ENCODE data around the gene AKTIP. TPM values are rescaled to one million over a fixed set of nuclear protein-coding genes. Genes with fewer than 3 reads are reported as not detected.
A peak's percentile ranks its signal among the peaks of the same experiment; 100 is the strongest.

The AKTIP gene
- total RNA-seq, 1 donor from 2014 or later: 87.9 TPM

GRCh38 chr16:53494636-53495035 lies 8.4 kb downstream of the AKTIP start:
- intact Hi-C loops (cut with DNase I): no loop called here
- ATAC-seq (ENCODE audit: poor library complexity) (no peak), DNase-seq (no peak)

DNA sequence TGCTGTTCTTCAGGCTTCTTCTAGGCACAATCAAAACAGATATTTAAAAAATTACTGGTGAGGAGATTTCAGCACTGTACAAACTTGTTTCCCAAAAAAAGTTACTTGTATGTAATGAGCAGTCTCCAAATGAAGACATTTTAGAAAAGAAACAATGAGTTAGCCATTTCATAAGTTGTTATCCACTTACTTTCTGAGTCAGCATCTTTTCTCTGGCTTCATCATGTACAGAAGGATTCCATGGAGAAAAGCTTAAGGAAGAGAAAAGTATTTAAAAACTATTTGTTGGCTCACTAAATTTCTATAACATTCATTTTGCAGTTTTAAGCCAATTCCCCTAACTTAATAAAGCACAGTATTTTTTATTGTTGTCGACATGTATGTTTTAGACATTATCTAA lies 10.5 kb downstream of the AKTIP start:
- no peak for DNase-seq
- no peak for ATAC-seq (ENCODE audit: poor library complexity)
- intact Hi-C loops (cut with DNase I): no loop called here

- ATAC-seq (ENCODE audit: poor library complexity) (peak; percentile 81), DNase-seq (no peak)
- intact Hi-C loops (cut with DNase I): no loop called here
Observed at GRCh38 chr16:53489755-53490154, 13.3 kb downstream of the AKTIP start.

DNA sequence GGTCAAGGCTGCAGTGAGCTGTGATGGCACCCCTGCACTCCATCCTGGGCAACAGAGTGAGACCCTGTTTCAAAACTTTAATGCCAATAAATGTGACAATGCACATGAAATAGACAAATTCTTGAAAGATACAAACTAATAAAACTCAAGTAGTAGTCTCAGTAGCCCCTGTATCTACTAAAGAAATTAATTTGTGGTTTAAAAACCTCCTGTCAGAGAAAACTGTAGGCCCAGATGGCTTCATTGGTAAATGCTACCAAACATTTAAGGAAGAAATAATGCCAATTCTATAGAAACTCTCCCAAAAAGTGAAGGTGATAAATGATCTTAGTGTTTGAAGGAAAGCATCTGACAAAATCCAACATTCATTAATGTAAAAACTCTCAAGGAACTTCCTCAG lies 16.8 kb downstream of the AKTIP start:
- ATAC-seq (ENCODE audit: poor library complexity) (no peak), DNase-seq (no peak)
- intact Hi-C loops (cut with DNase I): no loop called here

GRCh38 chr16:53484542-53484941 lies 18.5 kb downstream of the AKTIP start:
- ATAC-seq (ENCODE audit: poor library complexity) (no peak), DNase-seq (no peak)
- intact Hi-C loops (cut with DNase I): no loop called here

- intact Hi-C loops (cut with DNase I): no loop called here
- DNase-seq: no peak
Observed at GRCh38 chr16:53482123-53482522, 20.9 kb downstream of the AKTIP start.

DNA sequence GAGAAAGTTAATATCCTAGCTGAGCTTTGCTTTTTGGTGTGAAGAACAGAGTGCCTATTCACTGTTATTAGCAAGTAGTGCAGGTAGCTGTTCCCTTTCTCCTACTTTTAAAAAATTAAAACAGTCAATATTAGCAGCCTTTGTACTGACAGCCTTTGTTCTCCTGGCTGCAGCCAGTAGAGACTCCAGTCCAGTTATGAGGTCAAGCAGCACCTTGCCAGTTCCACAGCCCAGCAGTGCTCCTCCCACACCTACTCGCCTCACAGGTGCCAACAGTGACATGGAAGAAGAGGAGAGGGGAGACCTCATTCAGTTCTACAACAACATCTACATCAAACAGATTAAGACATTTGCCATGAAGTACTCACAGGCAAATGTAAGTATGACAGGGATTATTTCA lies 22.6 kb downstream of the AKTIP start:
- no peak for DNase-seq
- intact Hi-C loops (cut with DNase I): no loop called here

More at GRCh38 chr16:53482123-53482522, 20.9 kb downstream of the AKTIP start:
- ATAC-seq (ENCODE audit: poor library complexity): no peak

GRCh38 chr16:53478965-53479364 lies 24.0 kb downstream of the AKTIP start:
- intact Hi-C loops (cut with DNase I): loop anchor here (10.0 kb wide), 1 partner anchor 174 kb away; no protein-coding TSS in a partner anchor
- DNase-seq (no peak), ATAC-seq (ENCODE audit: poor library complexity) (no peak)

More for the DNA sequence above, 22.6 kb downstream of the AKTIP start:
- no peak for ATAC-seq (ENCODE audit: poor library complexity)

GRCh38 chr16:53476867-53477266 lies 26.1 kb downstream of the AKTIP start:
- intact Hi-C loops (cut with DNase I): loop anchor here (10.0 kb wide), 1 partner anchor 172 kb away; no protein-coding TSS in a partner anchor
- DNase-seq: no peak

GRCh38 chr16:53465606-53466280 lies 37.3 kb downstream of the AKTIP start:
- DNase-seq (no peak), ATAC-seq (ENCODE audit: poor library complexity) (no peak)
- intact Hi-C loops (cut with DNase I): no loop called here

More at GRCh38 chr16:53476867-53477266, 26.1 kb downstream of the AKTIP start:
- no peak for ATAC-seq (ENCODE audit: poor library complexity)

DNA sequence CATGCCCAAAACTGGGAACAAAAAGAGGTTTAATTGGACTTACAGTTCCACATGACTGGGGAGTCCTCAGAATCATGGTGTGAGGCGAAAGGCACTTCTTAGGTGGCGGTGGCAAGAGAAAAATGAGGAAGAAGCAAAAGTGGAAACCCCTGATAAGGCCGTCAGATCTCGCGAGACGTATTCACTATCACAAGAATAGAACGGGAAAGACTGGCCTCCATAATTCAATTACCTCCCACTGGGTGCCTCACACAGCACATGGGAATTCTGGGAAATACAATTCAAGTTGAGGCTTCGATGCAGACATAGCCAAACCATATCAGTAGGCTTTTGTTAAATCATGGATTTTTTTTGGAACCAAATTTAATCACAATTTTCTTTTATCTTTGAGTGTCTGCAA lies 44.4 kb downstream of the AKTIP start:
- intact Hi-C loops (cut with DNase I): no loop called here
- ATAC-seq (ENCODE audit: poor library complexity): no peak
- DNase-seq: no peak

DNA sequence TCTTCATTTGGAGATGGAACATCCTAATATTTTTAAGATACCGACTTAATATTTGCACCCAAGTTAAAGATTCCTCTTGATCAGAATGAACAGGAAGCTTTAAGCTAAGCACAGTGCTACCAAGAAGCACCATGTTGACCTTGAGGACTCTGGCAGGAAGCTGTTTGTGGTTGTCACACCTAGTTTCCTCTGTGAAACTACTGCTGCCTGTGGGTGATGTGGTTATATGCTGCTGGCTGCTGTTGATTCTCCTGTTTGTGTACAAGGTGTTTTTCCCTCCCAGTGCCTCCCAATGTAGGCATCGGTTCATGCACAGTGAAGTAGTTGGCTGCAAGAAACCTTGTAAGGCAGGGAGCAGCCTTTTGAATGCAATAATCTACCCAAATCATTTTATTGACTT lies 45.3 kb downstream of the AKTIP start:
- ATAC-seq (ENCODE audit: poor library complexity) (peak; percentile 62), DNase-seq (no peak)
- intact Hi-C loops (cut with DNase I): no loop called here

DNA sequence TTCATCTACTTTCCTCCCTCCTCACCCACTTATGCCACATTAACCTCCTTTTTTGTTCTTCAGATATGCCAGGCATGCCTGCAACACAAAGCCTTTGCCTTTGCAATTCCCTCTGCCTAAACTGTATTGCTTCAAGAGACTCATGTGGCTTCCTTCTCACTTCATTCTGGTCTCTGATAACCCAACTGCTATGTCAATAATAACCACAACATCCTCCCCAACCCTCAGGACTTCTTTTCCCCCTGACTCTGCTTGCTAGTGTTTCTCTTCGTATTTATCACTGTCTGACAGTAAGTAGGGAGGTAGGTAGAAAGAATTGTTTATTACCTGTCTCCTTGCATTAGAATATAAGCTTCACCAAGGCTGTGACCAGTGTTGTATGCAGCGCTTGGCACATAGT lies 46.4 kb downstream of the AKTIP start:
- intact Hi-C loops (cut with DNase I): no loop called here
- no peak for DNase-seq
- ATAC-seq (ENCODE audit: poor library complexity): peak; percentile 10

- intact Hi-C loops (cut with DNase I): no loop called here
- ATAC-seq (ENCODE audit: poor library complexity) (no peak), DNase-seq (no peak)
Observed at GRCh38 chr16:53453928-53454327, 49.1 kb downstream of the AKTIP start.

- intact Hi-C loops (cut with DNase I): no loop called here
Observed at GRCh38 chr16:53449816-53450517, 53.0 kb downstream of the AKTIP start.

DNA sequence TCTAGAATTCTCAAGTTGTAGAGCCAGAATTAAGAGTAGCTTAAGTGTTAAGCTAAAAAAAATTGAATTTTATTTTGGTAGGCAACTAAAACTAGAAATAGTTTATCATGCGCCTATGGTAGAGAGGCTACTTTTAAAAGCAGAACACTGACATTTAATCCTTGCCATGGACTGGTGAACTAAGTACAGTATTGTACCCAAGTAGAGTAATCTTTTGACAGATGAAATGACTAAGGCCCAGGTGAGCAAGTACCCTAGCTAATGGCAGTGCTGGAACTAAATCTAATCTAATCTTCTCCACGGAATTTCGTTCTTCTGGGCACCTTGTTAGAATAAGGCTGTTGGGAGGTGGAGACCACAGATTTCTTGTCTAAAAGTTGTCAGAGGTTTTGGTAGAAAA lies 56.9 kb downstream of the AKTIP start:
- DNase-seq (no peak), ATAC-seq (ENCODE audit: poor library complexity) (no peak)
- intact Hi-C loops (cut with DNase I): no loop called here

More at GRCh38 chr16:53449816-53450517, 53.0 kb downstream of the AKTIP start:
- no peak for DNase-seq
- ATAC-seq (ENCODE audit: poor library complexity): no peak

GRCh38 chr16:53445534-53445933 lies 57.5 kb downstream of the AKTIP start:
- intact Hi-C loops (cut with DNase I): no loop called here
- ATAC-seq (ENCODE audit: poor library complexity) (no peak), DNase-seq (no peak)

Measured in Right ventricle myocardium superior (tissue), 1 donor.